Fibroblast of skin of left quadriceps (primary cell): Measurements from ENCODE around the gene STPG3.
"Not testable (repeated sequence)": the region's sequence is repeated elsewhere in the genome, so short reads cannot be mapped to it uniquely, and the experiment has no call there.

Source experiments
- DNase-seq, 2 experiments: peaks; one replicate each; pipeline ENCODE4 v3.0.0-alpha.2; 2013; ENCODE audit warnings: low read depth in 2 of 2

Gene STPG3

DNA sequence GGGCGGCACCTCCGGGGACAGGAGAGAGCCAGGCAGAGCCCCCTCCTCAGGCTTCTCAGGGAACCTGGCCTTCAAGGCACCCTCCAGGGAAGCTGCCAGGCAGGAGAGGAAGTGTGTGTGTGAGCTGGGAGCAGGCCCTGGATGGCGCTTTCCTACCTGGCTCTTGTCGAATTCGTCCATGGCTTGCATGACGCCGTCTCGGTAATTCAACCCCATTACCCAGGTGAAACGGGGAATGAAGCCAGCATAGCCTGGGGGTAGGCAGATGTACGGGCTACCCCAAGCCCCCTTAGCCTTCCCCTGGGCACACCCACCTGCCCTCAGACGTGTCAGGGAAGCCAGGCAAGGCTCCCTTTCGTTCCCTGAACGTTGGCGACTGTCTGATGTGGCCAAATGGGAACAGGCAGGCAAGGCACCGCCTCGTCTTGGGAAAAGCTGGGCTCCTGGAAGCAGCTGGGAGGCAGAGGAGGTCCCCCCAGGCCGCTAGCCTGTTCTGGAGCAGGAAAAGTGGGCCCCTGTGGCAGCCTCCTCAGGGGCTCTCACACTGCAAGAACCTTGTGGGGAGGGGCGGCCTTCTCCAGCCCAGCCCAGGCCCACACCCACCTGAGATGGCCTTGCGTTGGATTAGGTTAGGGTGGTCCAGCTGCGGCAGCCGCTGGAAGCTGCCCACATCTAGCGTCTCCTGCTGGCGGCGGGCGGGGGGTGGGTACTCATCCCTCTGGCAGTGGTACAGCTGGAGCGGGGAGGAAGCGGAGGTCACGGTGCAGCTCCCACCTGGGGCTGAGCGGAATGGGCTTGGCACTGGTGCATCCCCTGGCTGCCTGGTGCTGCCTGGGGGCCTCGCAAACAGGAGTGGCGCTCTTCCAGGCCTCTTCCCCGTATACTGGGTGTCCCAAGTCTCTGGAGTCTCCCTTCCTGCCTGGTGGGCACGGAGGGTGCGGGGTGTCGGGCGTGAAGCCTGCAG, 6.3 kb upstream of the STPG3 start:
- DNase-seq: no peak

DNA sequence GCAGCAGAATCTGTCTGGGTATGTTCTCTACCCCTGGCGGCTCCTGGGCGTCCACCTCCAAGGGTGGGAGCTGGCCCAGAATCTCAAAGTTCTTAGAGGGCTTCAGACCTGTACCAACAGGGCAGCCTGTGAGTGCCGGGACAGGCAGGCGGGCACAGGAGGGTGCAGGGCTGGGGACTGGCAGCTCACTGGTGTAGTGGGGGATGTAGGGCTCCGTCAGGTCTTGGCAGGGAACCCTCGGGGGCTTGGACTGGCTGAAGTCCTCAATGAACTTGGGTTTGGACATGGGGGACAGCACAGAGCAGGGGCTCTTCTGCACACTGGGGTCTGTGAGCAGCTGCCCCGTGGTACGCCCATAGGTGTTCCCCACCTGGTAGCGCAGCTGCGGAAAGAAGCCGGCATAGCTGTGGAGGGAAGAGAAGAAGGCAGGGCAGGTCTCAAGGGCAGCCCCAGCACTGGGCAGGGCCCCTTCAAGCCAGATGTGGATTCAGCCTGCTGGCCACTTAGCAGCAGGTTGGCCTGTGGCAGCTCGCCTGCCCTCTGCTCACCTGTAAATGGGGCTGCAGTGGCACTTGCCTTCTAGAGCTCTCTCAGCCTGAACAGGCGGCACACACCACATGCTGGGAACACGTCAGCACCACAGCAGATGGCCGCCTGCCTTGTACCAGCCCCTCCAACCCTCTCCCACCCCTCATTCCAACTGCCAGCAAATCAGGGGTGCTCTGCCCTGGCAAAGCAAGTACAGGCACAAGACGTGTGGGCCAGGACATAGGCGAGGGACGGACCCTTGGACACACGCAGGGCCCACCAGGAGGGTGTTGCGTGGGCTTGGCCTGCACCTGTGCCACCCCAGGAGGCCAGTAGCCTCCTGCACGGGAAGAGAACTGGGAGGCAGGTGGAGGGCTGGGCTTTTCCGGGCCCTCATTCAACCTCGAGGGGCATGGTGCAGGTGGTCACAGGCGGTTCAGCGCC, 5.3 kb upstream of the STPG3 start:
- DNase-seq: no peak

DNA sequence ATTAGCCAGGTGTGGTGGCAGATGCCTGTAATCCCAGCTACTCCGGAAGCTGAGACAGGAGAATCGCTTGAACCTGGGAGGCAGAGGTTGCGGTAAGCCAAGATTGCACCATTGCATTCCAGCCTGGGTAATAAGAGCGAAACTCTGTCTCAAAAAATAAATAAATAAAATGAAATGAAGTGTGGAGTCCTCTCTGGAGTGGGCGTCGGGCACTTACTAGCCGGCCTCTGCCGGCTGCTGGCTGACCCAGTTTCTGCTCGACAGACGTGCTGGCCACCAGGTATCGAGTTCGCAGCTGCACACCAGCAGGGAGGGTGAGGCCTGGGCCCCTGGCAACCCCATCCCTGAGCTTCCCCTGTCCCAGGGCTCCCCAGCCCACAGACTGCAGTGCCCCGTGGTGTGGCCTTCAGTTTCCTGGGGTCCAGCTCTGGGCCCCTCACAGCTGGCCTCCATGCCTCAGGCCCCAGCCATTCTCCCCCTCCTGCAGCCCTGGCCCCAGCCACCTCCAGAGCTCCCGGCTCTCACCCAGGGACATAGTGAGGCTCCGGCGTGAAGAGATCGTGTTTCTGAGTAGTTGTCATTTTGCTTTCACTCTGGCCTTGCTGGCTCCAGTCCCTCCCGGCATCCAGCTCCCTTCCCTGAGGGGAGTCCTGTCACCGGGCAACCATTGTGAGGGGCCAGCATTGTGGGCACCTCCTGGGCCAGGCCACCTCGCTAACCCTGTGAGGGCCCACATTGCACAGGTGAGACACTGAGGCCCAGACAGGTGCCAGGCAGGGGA, 3.8 kb upstream of the STPG3 start:
- DNase-seq: no peak

DNA sequence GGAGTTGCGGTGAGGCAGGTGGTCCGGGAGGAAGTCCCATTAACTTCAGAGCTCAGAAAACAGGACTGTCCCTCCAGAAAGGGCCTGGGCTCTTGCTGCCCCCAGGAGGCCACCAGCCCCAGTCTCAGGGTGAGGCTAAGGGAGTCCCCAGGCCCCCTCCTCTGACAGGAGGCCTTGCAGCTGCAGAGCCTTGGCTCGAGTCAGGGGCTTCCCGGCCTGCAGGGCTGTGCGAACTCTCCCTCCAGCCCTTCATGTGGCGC, 3.2 kb upstream of the STPG3 start:
- DNase-seq: no peak

DNA sequence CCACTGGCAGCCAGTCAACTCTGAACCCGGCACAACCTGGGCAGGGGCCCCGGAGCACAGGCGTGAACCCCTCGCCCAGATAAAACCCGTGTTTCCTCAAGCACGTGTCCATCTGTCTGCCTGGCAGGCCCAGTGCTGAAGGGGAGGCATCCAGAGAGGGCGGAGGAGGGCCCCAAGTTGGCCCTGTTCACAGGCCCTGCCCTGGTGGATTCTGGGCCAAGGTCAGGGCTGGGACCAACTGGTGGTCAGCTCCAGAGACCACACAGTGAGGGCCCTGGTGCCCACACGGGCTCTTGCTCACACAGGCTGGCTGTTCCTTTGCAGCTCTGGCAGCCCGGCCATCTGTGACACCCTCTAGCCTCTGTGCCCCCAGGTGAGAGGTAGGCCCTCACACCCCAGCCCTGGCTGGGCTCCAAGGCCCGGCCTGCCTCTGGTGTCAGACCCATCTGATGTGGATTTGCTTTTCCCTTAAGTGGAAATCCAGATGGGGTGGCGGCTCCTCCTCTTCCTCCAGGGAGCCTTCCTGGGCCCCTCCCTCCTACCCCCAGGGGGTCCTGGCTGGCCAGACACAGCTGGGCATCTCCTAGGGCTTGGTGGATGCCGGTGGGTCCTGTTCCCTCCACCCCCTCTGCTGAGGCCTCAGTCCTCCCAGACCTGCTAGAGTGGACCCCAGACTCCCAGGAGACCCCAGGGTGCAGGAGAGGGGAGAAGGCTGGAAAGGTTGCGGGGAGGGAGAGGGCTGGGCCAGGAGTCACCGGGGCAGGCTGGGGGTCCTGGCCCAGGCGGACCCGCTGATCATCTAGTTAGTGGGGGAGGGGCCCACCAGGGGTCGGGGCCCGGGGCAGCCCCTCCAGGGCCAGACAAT, 525 bp upstream of the STPG3 start:
- no peak for DNase-seq

DNA sequence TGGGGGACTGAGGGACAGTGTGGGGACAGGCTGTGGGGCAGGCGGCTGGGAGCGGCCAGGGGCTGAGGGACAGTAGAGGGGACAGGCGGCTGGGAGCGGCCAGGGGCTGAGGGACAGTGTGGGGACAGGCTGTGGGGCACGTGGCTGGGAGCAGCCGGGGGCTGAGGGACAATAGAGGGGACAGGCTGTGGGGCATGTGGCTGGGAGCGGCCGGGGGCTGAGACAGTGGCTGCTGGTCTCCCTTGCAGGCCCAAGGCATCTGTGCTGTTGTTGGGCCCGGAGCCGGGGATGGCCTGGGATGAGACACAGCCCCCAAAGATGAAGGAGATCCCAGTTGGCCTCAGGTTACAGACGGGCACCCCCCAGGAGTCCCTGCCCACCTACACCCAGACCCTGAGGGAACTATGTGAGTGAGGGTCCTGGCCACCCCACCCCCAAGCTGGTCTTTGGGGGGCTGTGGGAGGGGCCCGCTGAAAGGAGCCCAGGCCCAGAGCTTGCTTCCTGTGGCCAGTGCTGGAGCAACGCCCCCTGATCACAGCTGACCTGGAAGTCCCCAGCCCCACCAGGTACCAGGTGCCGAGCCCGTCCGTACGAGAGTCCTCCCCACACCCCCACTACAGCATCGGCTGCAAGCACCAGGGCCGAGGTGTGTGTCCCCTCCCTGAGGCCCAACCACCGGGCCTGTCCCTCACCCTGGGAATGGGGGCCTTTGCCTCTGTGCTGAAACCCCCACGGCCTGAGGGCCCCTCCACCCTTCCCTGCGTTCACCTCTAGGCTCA, 593 bp downstream of the STPG3 start:
- DNase-seq: no peak

DNA sequence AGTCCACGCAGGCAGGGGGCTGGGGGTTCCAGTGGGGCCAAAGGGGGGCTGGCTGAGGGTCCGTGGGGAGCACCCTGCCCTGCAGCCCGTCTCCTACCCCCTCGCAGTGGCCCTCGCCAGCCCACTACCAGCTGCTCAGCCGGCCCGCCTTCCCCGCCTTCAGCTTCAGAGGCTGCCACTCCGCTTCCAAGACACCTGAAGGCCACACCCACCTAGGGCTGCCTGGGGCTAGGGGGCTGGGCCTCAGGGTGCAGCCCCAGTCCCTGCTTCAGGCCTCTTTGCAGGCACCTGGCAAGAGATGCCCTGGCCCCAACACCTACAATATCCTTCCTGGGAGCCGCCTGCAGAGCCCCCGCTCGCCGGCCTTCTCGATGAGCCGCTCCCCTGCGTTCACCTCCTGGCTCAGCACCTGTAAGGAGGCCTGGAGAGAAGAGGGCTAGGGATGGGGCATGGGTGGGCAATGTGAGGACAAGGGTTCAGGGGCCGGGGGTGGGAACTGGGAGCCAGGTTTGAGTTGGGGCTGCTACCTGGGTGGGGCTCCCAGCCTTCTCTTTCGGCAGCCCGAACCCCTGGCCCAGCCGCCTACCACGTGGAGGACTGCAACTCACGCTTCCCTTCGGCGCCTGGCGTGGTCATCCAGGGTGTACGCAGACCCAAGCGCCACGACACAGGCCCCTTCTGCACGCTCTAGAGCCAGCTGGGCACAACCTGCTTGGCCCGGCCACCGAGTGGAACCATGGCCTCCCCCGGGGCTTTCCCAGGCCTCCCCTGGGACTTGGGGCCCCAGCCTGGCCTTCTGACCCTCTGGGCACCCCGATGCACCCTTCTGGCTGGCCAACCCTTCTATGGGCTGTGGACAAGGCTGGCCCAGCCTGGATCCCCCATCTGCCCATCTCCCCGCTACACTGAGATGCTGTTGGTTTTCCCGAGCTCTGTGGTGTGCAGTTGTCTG, 1.7 kb downstream of the STPG3 start:
- DNase-seq: no peak

DNA sequence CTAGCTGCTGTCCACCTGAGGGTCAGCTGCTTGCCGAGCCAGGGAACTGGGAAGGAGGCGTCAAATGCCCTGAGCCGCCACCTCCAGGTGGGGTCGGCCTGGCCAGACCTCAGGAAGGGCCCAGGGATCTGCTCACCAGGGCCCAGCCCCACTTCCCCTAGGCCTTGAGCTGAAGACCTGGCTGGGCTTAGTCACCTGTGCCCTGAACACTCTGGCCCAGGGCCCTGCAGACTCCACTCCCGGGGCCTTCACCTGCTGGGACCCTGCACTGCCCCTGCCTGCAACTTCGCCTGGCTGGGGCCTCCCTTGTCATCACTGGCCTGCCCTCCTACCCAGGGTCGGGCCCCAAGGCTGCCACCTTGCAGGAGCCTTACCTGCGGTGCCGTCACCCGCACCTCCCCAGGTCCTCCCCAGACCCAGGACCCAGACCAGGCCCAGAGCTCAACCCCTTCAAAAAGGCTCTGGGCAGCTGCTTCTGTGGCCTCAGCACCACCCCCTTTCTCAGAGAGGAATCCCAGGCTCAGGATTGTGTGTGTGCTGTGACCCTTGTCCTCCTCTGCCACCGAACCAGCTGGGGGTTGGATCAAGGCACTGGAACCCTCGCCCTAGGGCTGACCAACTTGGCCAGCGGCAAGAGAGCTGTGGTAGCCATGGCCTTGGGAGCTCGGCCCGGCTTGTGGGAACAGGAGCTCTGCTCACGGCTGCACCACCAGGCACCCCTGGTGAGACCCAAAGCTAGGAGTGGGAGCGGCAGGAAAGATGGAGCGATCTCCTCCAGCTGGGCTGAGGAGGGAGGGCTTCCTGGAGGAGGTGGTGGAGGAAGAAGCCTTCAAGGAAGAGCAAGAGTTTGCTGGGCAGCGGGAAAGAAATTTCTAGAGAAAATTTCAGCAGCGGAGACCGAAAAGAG, 2.9 kb downstream of the STPG3 start:
- no peak for DNase-seq

DNA sequence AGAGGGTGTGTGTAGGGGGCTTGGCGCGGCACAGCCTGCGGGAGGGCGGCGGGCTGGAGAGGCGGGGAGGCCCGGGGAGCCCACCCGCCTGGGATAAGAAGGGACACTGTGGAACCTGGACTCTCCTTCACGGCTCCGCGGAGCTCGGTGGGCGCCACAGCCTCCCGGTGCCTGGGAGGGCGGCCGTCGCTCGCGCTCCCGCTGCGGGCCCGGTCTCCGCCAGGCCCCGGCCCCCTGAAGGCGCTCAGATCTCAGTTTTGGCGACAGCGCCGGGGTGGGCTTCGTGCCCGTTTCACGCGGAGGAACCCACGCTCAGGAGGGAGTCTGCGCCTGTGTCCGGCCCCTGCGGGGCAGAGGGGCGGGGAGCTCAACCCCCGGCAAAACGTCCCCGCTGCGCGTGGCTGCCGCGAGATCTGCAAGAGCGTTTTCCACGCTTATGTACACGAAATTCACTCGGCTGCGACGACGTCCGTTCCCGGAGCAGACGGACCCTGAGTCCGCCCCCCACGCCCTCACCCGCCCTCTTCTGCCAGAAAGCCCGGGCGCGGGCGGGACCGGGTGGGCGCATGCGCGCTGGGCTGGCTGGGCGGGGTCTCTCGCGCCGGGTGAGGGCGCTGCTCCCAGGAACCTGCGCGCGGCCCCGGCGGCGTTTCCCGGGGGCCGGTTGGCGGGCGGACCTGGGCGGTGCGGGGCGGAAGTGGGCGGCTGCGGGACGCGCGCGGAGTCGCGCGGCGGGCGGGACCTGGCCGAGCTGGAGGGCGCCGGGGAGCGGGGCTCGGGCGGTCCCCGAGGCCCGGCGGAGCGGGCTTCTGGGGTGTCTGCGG, 3.8 kb downstream of the STPG3 start, which contains the start of gene NELFB:
Gene NELFB (plus strand): TSS at position 704 of the 824 bp plus-strand sequence.
- peak; percentile 65 to 72 for DNase-seq

DNA sequence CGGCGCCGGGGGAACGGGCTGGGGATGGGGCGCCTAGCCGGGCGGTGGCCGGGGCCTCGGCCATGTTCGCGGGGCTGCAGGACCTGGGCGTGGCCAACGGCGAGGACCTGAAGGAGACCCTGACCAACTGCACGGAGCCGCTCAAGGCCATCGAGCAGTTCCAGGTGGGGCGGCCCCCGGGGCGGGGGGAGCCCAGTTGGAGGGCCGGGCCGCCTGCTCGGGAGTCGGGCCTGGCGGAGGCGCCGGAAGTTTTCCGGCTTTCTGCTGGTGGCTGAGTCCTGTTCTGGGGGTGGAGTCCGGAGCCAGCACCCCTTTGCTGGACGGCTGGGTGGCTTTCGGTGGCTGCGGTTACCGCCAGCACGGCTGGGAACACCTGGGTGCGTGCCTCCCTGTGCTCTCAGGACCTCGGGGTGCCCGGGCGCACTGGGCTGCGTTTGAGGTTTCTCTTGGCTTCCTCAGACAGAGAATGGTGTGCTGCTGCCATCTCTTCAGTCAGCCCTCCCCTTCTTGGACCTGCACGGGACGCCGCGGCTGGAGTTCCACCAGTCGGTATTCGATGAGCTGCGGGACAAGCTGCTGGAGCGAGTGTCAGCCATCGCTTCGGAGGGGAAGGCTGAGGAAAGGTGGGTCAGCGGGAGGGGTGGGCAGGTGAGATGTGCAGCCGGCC, 4.5 kb downstream of the STPG3 start:
- no peak for DNase-seq

DNA sequence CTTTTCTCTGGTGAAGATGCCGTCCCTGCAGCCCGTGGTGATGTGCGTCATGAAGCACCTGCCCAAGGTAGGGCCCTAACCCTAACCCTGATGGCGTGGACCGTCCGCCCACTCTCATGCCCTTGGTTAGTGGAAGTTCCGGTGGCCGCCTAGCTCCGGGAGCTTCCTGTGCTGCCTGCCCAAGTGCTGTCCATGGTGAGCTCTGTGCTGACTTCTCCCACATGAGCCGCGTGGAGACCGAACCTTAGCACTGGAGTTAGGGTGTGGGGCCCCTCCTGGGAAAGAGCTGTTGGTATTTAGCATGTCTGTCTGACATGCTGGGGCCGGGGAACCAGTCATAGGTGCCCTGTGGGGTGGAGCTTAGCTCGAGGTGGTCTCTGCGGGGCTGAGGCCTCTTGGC, 5.3 kb downstream of the STPG3 start:
- no peak for DNase-seq

DNA sequence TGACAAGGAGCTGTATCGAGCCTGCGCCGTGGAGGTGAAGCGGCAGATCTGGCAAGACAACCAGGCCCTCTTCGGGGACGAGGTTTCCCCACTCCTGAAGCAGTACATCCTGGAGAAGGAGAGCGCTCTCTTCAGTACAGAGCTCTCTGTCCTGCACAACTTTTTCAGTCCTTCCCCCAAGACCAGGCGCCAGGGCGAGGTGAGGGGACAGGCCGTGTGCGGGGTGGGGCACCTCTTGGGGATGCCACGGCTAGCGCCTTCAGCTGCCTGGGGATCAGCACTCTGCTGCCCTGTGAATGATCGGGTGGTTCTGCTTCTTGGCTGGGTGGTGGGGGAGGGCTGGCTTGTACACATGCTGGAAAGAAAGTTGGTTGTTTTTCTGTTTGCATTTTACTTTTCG, 5.8 kb downstream of the STPG3 start:
- DNase-seq: no peak

DNA sequence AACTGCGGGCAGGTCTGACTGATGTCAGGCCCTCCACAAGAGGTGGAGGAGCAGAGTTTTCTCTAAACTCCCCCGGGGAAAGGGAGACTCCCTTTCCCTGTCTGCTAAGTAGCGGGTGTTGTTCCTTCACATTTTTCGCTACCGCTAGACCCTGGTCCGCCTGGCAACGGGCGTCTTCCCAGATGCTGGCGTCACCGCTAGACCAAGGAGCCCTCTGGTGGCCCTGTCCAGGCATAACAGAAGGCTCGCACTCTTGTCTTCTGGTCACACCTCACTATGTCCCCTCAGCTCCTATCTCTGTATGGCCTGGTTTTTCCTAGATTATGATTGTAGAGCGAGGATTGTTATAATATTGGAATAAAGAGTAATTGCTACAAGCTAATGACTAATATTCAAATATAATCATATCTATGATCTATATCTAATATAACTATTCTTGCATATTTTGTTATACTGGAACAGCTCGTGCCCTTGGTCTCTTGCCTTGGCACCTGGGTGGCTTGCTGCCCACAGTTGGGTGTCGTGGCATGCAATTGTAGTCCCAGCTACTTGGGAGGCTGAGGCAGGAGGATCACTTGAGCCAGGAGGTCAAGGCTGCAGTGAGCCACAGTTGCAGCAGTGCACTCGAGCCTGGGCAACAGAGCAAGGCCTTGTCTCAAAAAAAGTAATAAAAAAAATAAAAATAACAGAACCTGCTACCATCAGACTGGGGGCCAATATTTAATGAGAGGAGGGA, 11.3 kb downstream of the STPG3 start:
- not testable (repeated sequence) for DNase-seq

DNA sequence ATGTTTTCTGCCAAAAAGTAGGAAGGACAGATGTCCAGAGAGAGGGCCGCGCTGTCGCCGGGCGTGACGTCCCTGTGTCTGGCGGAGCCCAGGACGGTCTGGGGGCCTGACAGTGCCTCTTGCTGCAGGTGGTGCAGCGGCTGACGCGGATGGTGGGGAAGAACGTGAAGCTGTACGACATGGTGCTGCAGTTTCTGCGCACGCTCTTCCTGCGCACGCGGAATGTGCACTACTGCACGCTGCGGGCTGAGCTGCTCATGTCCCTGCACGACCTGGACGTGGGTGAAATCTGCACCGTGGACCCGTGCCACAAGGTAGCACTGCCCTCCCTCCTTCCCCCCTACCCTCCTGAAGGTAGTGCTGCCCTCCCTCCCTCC, 11.8 kb downstream of the STPG3 start:
- DNase-seq: no peak

DNA sequence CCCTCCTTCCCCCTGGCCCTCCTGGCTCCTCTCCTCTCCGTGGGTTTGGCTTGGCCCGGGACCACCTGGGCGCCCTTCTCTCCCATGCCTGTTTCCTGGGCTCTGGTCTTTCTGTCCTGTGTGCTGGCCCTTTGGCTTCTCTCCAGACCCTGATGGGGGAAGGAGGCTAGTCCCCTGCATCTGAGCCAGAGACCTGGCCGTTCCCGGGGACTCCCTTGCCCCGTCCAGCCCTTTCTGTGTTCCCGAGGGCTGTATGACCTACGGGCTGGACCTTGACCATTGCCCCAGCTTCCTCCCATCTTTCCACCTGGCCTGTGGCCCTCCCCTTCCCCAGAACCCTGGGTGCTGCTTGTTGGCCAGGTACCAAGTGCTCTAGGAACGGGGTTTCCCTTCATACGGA, 12.4 kb downstream of the STPG3 start:
- DNase-seq: no peak

DNA sequence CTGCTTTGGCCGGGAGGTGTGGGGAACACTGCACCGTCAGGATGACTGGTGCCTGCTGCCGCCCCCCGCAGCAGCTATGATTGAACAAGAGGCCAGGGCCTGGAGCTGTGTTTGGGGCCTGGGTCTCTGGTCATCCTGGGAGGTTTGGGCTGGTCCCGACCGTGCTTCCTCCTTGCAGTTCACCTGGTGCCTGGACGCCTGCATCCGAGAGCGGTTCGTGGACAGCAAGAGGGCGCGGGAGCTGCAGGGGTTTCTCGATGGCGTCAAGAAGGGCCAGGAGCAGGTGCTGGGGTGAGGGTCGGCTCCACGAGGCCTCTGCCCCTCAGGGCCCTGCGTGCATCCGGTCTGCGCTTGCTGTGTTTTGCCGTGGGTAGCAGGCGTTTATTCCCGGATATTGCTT, 13.0 kb downstream of the STPG3 start:
- DNase-seq: no peak
